KMS-11 (cell line): ENCODE measurements around the gene SIRPG.

ENCODE experiments used
- H2AFZ ChIP-seq: fragments of 200-600 bp; sonication (generic); 2 replicates; pipeline ENCODE4 v1.6.1; 2016; ENCODE audit warnings: antibody characterized with exemption, mixed run types, low read depth
- H3K27ac ChIP-seq: fragments of 200-600 bp; sonication (generic); 2 replicates; pipeline ENCODE4 v1.6.1; 2016; ENCODE audit warnings: mild to moderate bottlenecking, mixed run types
- H3K27me3 ChIP-seq: fragments of 200-600 bp; sonication (generic); 2 replicates; pipeline ENCODE4 v1.6.1; 2017; ENCODE audit warnings: mild to moderate bottlenecking, low read depth, mixed run types, moderate library complexity; ENCODE audit not compliant: insufficient read depth
- H3K36me3 ChIP-seq: fragments of 200-600 bp; sonication (generic); 2 replicates; pipeline ENCODE4 v1.6.1; 2017; ENCODE audit warnings: mild to moderate bottlenecking, mixed run types; ENCODE audit not compliant: insufficient read depth
- H3K4me1 ChIP-seq: fragments of 200-600 bp; sonication (generic); 2 replicates; pipeline ENCODE4 v1.6.1; 2016; ENCODE audit warnings: mild to moderate bottlenecking, low read depth, mixed run types; ENCODE audit not compliant: poor library complexity, severe bottlenecking
- H3K4me2 ChIP-seq: fragments of 200-600 bp; sonication (generic); 2 replicates; pipeline ENCODE4 v1.7.0; 2016; ENCODE audit warnings: mild to moderate bottlenecking, mixed run types
- H3K4me3 ChIP-seq: fragments of 200-600 bp; sonication (generic); IDR thresholded peaks from 2 replicates; pipeline ENCODE4 v1.6.1; 2017; ENCODE audit warnings: low read depth, low read length, mixed read lengths; ENCODE audit not compliant: insufficient read depth
- H3K79me2 ChIP-seq: fragments of 200-600 bp; sonication (generic); 2 replicates; pipeline ENCODE4 v1.6.1; 2016; ENCODE audit warnings: low read depth, mixed run types; ENCODE audit not compliant: insufficient read depth
- H3K9ac ChIP-seq: fragments of 200-600 bp; sonication (generic); 2 replicates; pipeline ENCODE4 v1.6.1; 2016; ENCODE audit warnings: mild to moderate bottlenecking, mixed run types
- H4K20me1 ChIP-seq: fragments of 200-600 bp; sonication (generic); 2 replicates; pipeline ENCODE4 v1.6.1; 2016; ENCODE audit warnings: mild to moderate bottlenecking, mixed run types; ENCODE audit not compliant: insufficient read depth
- CTCF ChIP-seq: fragments of 200-600 bp; sonication (generic); conservative IDR thresholded peaks from 2 replicates; pipeline ENCODE4 v1.6.1; 2017; ENCODE audit warnings: low read depth, mild to moderate bottlenecking, antibody characterized with exemption, low read length, moderate library complexity, mixed read lengths

Gene SIRPG

GRCh38 chr20:1588533-1589460, 68.8 kb downstream of the SIRPG start:
- Histone ChIP-seq H3K36me3 (no peaks in the 10 kb centered on the region), H3K4me1 (no peaks in the 10 kb centered on the region), H3K9ac (no peak overlapping the region), H3K79me2 (no peaks in the 10 kb centered on the region), H3K27me3 (no peaks in the 10 kb centered on the region), H2AFZ (no peak overlapping the region), H3K4me2 (no peak overlapping the region), H4K20me1 (no peaks in the 10 kb centered on the region), H3K27ac (no peak overlapping the region), H3K4me3 (no peak overlapping the region)
- TF ChIP-seq CTCF, result no peak

DNA sequence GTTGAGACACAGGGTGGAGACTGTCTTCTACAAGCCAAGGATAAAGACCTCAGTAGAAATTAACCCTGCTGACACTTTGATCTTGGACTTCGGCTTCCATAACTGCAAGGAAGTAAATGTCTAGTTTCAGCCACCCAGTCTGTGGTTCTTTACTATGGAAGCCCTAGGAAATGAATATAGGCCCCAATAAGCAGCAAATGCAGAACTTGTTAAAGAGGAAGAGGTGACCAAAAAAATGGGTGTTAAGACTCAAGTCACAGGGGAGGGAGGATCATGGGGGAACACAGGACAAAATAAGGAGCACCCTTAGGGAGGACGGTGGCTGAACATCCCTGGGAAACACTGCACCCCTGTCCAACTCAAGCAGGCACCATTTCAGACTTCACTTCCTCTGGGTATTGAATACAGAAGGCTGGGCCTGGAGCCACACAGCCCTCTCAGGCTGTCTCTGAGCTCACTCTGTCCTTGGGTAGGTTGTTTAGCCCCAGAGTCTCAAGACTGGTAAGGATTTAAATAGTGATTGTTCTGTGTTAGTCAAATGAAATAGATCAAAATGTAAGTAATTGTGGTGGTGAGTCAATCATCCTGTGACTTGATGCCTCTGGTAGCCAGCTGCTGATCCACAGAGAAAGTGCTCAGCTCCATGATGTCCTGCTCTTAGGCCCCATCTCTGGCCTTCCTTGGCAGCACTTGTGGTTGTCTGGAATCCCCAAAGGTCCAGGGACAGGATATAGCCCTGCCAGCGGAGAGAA, 69.6 kb downstream of the SIRPG start:
- Histone ChIP-seq H3K4me1 (no peaks in the 10 kb centered on the region), H4K20me1 (no peaks in the 10 kb centered on the region), H3K36me3 (no peaks in the 10 kb centered on the region), H3K4me3 (no peak overlapping the region), H2AFZ (no peak overlapping the region), H3K9ac (no peak overlapping the region), H3K79me2 (no peaks in the 10 kb centered on the region), H3K4me2 (no peak overlapping the region), H3K27me3 (no peaks in the 10 kb centered on the region), H3K27ac (no peak overlapping the region)
- TF ChIP-seq CTCF, result no peak

DNA sequence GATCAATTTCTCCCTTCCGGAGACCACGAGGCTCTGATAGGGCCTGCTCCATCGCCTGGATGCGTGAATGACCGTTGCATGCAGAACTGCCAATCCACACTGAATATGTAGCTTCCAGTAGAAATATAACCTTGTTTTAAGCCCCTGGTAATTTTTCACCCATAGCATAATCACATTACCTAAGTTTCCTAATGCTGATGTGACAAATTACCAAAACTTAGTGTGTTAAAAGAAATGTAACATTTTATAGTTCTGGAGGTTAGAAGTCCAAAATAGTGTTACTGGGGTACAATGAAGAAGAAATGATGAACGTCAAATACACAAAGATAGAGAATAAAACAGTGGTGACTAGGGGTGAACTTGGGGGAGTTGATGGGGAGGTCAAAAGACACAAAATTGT, 78.1 kb downstream of the SIRPG start:
- Histone ChIP-seq H3K4me1 (no peaks in the 10 kb centered on the region), H3K4me2 (no peak overlapping the region), H4K20me1 (no peaks in the 10 kb centered on the region), H3K9ac (no peak overlapping the region), H3K4me3 (no peak overlapping the region), H2AFZ (no peak overlapping the region), H3K36me3 (no peaks in the 10 kb centered on the region), H3K27me3 (no peaks in the 10 kb centered on the region), H3K79me2 (no peaks in the 10 kb centered on the region), H3K27ac (no peak overlapping the region)
- TF ChIP-seq CTCF, result no peak
